ENCODE data around the gene CCT5.

DNA sequence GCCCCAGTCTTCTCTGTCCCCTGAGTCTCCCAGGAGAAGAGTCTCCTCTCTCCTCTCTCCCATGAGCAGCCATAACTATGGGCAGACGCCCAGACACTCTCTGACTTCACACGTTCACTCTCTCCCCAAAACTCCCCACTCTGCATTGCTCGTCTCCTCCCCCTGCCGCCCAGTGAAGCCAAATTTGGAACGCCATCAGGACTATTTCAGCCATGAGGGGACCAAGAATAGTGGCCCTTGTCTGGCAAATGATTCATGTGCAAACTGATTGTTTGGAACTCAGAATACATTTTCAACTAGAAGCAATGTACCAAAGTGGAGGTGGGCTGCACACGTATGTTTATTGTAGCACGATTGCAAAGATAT, 36.8 kb downstream of the CCT5 start:
- TF ChIP-seq POLR2A (IDR thresholded peaks at IDR 0.05) (no peak), CTCF (IDR thresholded peaks at IDR 0.05) (no peak), POLR2AphosphoS5 (IDR thresholded peaks at IDR 0.05) (no peak)
